Measurements from ENCODE around the gene KRT6C.
"Not testable (repeated sequence)": the region's sequence is repeated elsewhere in the genome, so short reads cannot be mapped to it uniquely, and the experiment has no call there.

KRT6C gene

GRCh38 chr12:52454411-52455201, 19.0 kb downstream of the KRT6C start:
- DNase-seq (ENCODE audit: low read depth): no peak

- no peak for DNase-seq (ENCODE audit: low read depth)
Measured at GRCh38 chr12:52452101-52452500, 21.5 kb downstream of the KRT6C start, which contains the start of gene KRT6B. KRT6B (minus strand) TSS chr12:52452146; CDS start chr12:52452078, 68 bp downstream.

- no peak for DNase-seq (ENCODE audit: low read depth)
Measured at GRCh38 chr12:52448228-52448627, 25.4 kb downstream of the KRT6C start.

GRCh38 chr12:52447196-52447595, 26.4 kb downstream of the KRT6C start:
- not testable (repeated sequence) for DNase-seq (ENCODE audit: low read depth)

GRCh38 chr12:52446367-52447045, 27.1 kb downstream of the KRT6C start:
- DNase-seq (ENCODE audit: low read depth): no peak

- no peak for DNase-seq (ENCODE audit: low read depth)
Measured at GRCh38 chr12:52445876-52446275, 27.7 kb downstream of the KRT6C start.

GRCh38 chr12:52444647-52445595, 28.7 kb downstream of the KRT6C start:
- no peak for DNase-seq (ENCODE audit: low read depth)

GRCh38 chr12:52443966-52444365, 29.6 kb downstream of the KRT6C start:
- DNase-seq (ENCODE audit: low read depth): no peak

- no peak for DNase-seq (ENCODE audit: low read depth)
Measured at GRCh38 chr12:52442600-52443061, 31.0 kb downstream of the KRT6C start.

GRCh38 chr12:52441320-52441911, 32.2 kb downstream of the KRT6C start:
- no peak for DNase-seq (ENCODE audit: low read depth)

GRCh38 chr12:52440821-52441319, 32.7 kb downstream of the KRT6C start:
- no peak for DNase-seq (ENCODE audit: low read depth)

GRCh38 chr12:52439845-52440244, 33.8 kb downstream of the KRT6C start:
- no peak for DNase-seq (ENCODE audit: low read depth)

- DNase-seq (ENCODE audit: low read depth): no peak
Measured at GRCh38 chr12:52439420-52439819, 34.2 kb downstream of the KRT6C start.

GRCh38 chr12:52438305-52439301, 35.0 kb downstream of the KRT6C start:
- DNase-seq (ENCODE audit: low read depth): no peak

- DNase-seq (ENCODE audit: low read depth): no peak
Measured at GRCh38 chr12:52437508-52437907, 36.1 kb downstream of the KRT6C start.

- DNase-seq (ENCODE audit: low read depth): no peak
Measured at GRCh38 chr12:52436828-52437474, 36.7 kb downstream of the KRT6C start.

- no peak for DNase-seq (ENCODE audit: low read depth)
Measured at GRCh38 chr12:52436000-52436827, 37.4 kb downstream of the KRT6C start.

GRCh38 chr12:52435659-52435999, 38.0 kb downstream of the KRT6C start:
- no peak for DNase-seq (ENCODE audit: low read depth)

All from activated gamma-delta T cell treated with anti-CD3 and anti-CD28 coated beads, Interleukin-2, amount 50 U/mL, for 16 hours (primary cell).